IMR-90 (cell line): ENCODE results near the gene ATOSB. TPM values are rescaled to one million over a fixed set of nuclear protein-coding genes. Genes with fewer than 3 reads are reported as not detected.

Experiments
- ATAC-seq: fragments of 200-7000 bp; cut with Tn5 transposase; 2 replicates; pipeline ENCODE4 v1.9.1; 2020; ENCODE audit warnings: low read depth, mild to moderate bottlenecking, moderate library complexity
- BruUV-seq: library from RNA; stranded (reverse); fragments of 400-500 nt; replicated peaks from 2 replicates; lab custom pipeline; 2021; lab: Mats Ljungman, UMichigan
- CTCF ChIA-PET: fragments of 300-600 bp; formaldehyde crosslinking; extraction: SDS; loops from one replicate; lab custom pipeline; 2021; ENCODE audit warnings: antibody characterized with exemption; lab: Yijun Ruan, JAX
- POLR2A ChIA-PET: fragments of 300-600 bp; sonication (Branson Sonifier 250); formaldehyde crosslinking; loops from one replicate; lab custom pipeline; 2022; ENCODE audit warnings: antibody characterized with exemption; ENCODE audit not compliant: unreplicated experiment; lab: Charles Lee
- DNase-seq: peaks from one replicate; pipeline ENCODE4 v3.0.0; 2013
- H2AFZ ChIP-seq: replicated peaks from 2 replicates; pipeline ENCODE3; 2013; ENCODE audit warnings: low read length, mild to moderate bottlenecking; ENCODE audit not compliant: poor library complexity
- H2AK5ac ChIP-seq: 2 replicates; pipeline ENCODE4 v1.6.1; 2013; ENCODE audit warnings: low read depth, low read length, inconsistent platforms
- H2AK9ac ChIP-seq: replicated peaks from 2 replicates; pipeline ENCODE3; 2013; ENCODE audit warnings: mild to moderate bottlenecking, low read depth, low read length, moderate library complexity; ENCODE audit not compliant: poor library complexity
- H2BK120ac ChIP-seq: 2 replicates; pipeline ENCODE4 v1.6.1; 2013; ENCODE audit warnings: low read depth, low read length, inconsistent platforms
- H2BK15ac ChIP-seq: 3 replicates; pipeline ENCODE4 v1.6.1; 2013; ENCODE audit warnings: low read depth, low read length, inconsistent platforms
- H2BK20ac ChIP-seq: 2 replicates; pipeline ENCODE4 v1.6.1; 2013; ENCODE audit warnings: low read depth, mild to moderate bottlenecking, inconsistent platforms, low read length, moderate library complexity
- H2BK5ac ChIP-seq: 2 replicates; pipeline ENCODE4 v1.6.1; 2013; ENCODE audit warnings: mild to moderate bottlenecking, low read depth, low read length, inconsistent platforms; ENCODE audit not compliant: poor library complexity, severe bottlenecking
- H3K14ac ChIP-seq: replicated peaks from 2 replicates; pipeline ENCODE4 v1.6.1; 2013; ENCODE audit warnings: low read depth, low read length, inconsistent platforms
- H3K18ac ChIP-seq: 2 replicates; pipeline ENCODE4 v1.6.1; 2013; ENCODE audit warnings: low read depth, low read length, control low read depth
- H3K23ac ChIP-seq: 2 replicates; pipeline ENCODE4 v1.6.1; 2013; ENCODE audit warnings: low read depth, low read length, inconsistent platforms
- H3K27ac ChIP-seq: 2 replicates; pipeline ENCODE4 v1.5.1; 2013; ENCODE audit warnings: mild to moderate bottlenecking, control low read depth, low read length; ENCODE audit not compliant: insufficient read depth
- H3K27me3 ChIP-seq: 2 replicates; pipeline ENCODE4 v1.6.1; 2013; ENCODE audit warnings: low read length; ENCODE audit not compliant: control insufficient read depth, insufficient read depth
- H3K36me3 ChIP-seq: 2 replicates; pipeline ENCODE4 v1.6.1; 2013; ENCODE audit warnings: low read length, mixed read lengths; ENCODE audit not compliant: control insufficient read depth, insufficient read depth
- H3K4ac ChIP-seq: 2 replicates; pipeline ENCODE4 v1.6.1; 2013; ENCODE audit warnings: low read depth, low read length, inconsistent platforms
- H3K4me1 ChIP-seq: 2 replicates; pipeline ENCODE4 v1.6.1; 2013; ENCODE audit warnings: low read length, mixed read lengths; ENCODE audit not compliant: control insufficient read depth, insufficient read depth
- H3K4me2 ChIP-seq: 2 replicates; pipeline ENCODE4 v1.6.1; 2013; ENCODE audit warnings: low read depth, mild to moderate bottlenecking, control low read depth, low read length, moderate library complexity
- H3K4me3 ChIP-seq: 2 replicates; pipeline ENCODE4 v1.5.1; 2013; ENCODE audit warnings: low read depth, mild to moderate bottlenecking, control low read depth, low read length, moderate library complexity; ENCODE audit not compliant: insufficient read depth
- H3K56ac ChIP-seq: 2 replicates; pipeline ENCODE4 v1.6.1; 2013; ENCODE audit warnings: low read length, inconsistent platforms; ENCODE audit not compliant: insufficient read depth; ENCODE audit errors: extremely low read depth
- H3K79me1 ChIP-seq, 2 experiments: 2 replicates each; pipeline ENCODE4 v1.6.1; 2013; ENCODE audit warnings: low read length in 2 of 2, inconsistent platforms in 1 of 2, low read depth in 1 of 2
- H3K9ac ChIP-seq: 2 replicates; pipeline ENCODE4 v1.6.1; 2013; ENCODE audit warnings: low read depth, low read length, control low read depth
- H3K9me1 ChIP-seq: 2 replicates; pipeline ENCODE4 v1.6.1; 2013; ENCODE audit warnings: low read length, inconsistent platforms; ENCODE audit not compliant: insufficient read depth
- H3K9me3 ChIP-seq: 2 replicates; pipeline ENCODE4 v1.6.1; 2013; ENCODE audit warnings: low read length; ENCODE audit not compliant: control insufficient read depth, insufficient read depth
- H4K20me1 ChIP-seq: 2 replicates; pipeline ENCODE4 v1.6.1; 2013; ENCODE audit warnings: low read length, inconsistent platforms; ENCODE audit not compliant: insufficient read depth
- H4K5ac ChIP-seq: 2 replicates; pipeline ENCODE4 v1.6.1; 2013; ENCODE audit warnings: mild to moderate bottlenecking, low read depth, low read length, control low read depth
- H4K8ac ChIP-seq, 2 experiments: 2 replicates each; pipeline ENCODE4 v1.6.1; 2013; ENCODE audit warnings: low read depth in 2 of 2, low read length in 2 of 2, control low read depth in 1 of 2, inconsistent platforms in 1 of 2
- H4K91ac ChIP-seq: 2 replicates; pipeline ENCODE4 v1.6.1; 2013; ENCODE audit warnings: low read depth, low read length, inconsistent platforms; ENCODE audit not compliant: insufficient read depth
- CEBPB ChIP-seq: IDR thresholded peaks from 2 replicates; pipeline ENCODE4 v1.6.1; 2012; ENCODE audit warnings: low read depth, low read length, improper control_type of control experiment
- FOS ChIP-seq: fragments of 150-350 bp; IDR thresholded peaks from 2 replicates; pipeline ENCODE4 v1.6.1; 2016; ENCODE audit warnings: low read depth, low read length
- POLR2A ChIP-seq: IDR thresholded peaks from 2 replicates; pipeline ENCODE4 v1.6.1; 2012; ENCODE audit warnings: mild to moderate bottlenecking, low read depth, low read length
- RCOR1 ChIP-seq: IDR thresholded peaks from 2 replicates; pipeline ENCODE4 v1.6.1; 2012; ENCODE audit warnings: mild to moderate bottlenecking, low read length, improper control_type of control experiment; ENCODE audit not compliant: insufficient replicate concordance
- RFX5 ChIP-seq: IDR thresholded peaks from 2 replicates; pipeline ENCODE4 v1.8.0; 2012; ENCODE audit warnings: low read depth, mild to moderate bottlenecking, low read length, moderate library complexity
- WGBS, 2 experiments: methylation state at CpG; one replicate each; pipeline versions ENCODE4 v1.1.5 to v1.1.7; 2013; ENCODE audit warnings: missing lambda C conversion rate in 2 of 2; ENCODE audit not compliant: insufficient read length in 1 of 2; ENCODE audit errors: extremely low coverage in 2 of 2; 5-methylcytosine and 5-hydroxymethylcytosine counted together
- dilution Hi-C: fragments of 300-500 bp; cut with HindIII; formaldehyde crosslinking; loops from one replicate; pipeline ENCODE4 v1.14.3; 2018; ENCODE audit warnings: low sequenced_read_pairs; ENCODE audit not compliant: unreplicated experiment
- in situ Hi-C: fragments of 300-500 bp; cut with MboI; formaldehyde crosslinking; loops from 3 replicates; pipeline ENCODE4 v1.14.3; 2019; ENCODE audit warnings: low sequenced_read_pairs, inconsistent platforms, mixed read lengths
- intact Hi-C: fragments of 100-400 bp; cut with micrococcal nuclease; formaldehyde crosslinking; loops from 2 replicates; pipeline ENCODE4 v1.10.0; 2022
- polyA plus RNA-seq, 3 experiments: library from polyadenylated mRNA; depleted of rRNA; stranded (reverse); fragments of >200 nt; gene quantifications; 2 replicates each; pipeline ENCODE4 v1.2.3, GENCODE V29; 2012; ENCODE audit warnings: low replicate concordance in 1 of 3
- total RNA-seq: library from RNA; depleted of rRNA; stranded (reverse); fragments of >200 nt; gene quantifications from 2 replicates; pipeline ENCODE4 v1.2.3, GENCODE V29; 2012

Gene ATOSB
- total and polyA plus RNA-seq, 2 of the 4 experiments (the other 2 are of a cell fraction), result 12.0 to 40.2 TPM

DNA sequence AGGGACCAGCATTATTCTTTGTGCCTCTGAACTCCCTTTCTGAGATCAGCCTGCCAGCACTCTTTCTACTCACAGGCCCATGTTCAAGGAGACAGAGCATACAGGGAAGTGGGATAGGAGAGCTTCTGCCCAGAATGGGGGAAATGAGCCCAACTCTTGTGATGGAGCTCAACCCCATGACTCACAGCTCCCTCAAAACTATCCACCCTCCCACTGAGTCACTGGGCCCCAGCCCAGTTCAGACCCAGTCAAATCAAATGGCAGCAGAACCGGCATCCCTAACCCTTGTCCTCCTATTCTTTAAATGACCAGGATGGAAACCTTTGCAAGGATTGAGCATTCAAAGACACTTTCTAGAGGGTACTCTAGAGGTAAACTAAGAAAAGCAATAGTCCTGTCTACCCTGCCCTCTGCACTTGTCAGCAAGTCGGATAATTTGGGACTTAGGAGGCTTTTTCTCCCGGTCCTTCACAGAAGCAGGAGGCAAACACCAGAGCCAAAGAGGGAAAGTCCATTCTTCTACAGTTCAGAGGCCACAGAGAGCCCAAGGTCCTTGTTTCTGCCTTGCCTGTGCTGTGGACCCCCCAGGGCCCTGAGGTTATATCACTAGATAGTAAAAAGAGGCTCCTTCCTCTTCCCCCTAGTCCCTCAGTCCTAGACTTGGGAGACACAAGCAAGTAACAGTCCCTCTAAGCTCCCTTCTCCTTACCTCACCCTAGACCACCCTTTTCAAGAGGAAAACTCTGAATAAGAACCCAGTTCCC lies 3.2 kb downstream of the ATOSB start:
- intact Hi-C loops, result no loop called here
- no TSS peak for BruUV-seq
- peak overlapping the region; percentile 56; the same call in 1 of the 2 replicates for H3K23ac ChIP-seq
- no peak for ATAC-seq
- TF ChIP-seq FOS (peak; percentile 54), RCOR1 (no peak), CEBPB (no peak), POLR2A (peak; percentile 54; the same call in 1 of the 2 replicates), RFX5 (no peak)
- WGBS, 2 experiments, result no CpG with 5 or more reads among the region's 3 CpGs
- peak overlapping the region; percentile 92 for H3K4ac ChIP-seq
- peak overlapping the region; percentile 68 to 89 for H4K8ac ChIP-seq
- H2AFZ ChIP-seq, result peak overlapping the region; percentile 75
- in situ Hi-C loops, result no loop called here
- H2BK20ac ChIP-seq, result peak overlapping the region; percentile 75
- H3K36me3 ChIP-seq, result peaks cover 7% of the 10 kb centered on the region; the same call in 1 of the 2 replicates
- peak overlapping the region; percentile 76; the same call in 1 of the 3 replicates for H2BK15ac ChIP-seq
- H3K4me3 ChIP-seq, result no peak overlapping the region
- H2BK5ac ChIP-seq, result peak overlapping the region; percentile 81
- H2BK120ac ChIP-seq, result peak overlapping the region; percentile 89
- H3K27me3 ChIP-seq, result no peaks in the 10 kb centered on the region
- H3K27ac ChIP-seq, result peak overlapping the region; percentile 85
- H3K79me1 ChIP-seq, result peaks cover 25 to 60% of the 10 kb centered on the region in 2 experiments; a peak in 3 of 4 replicates
- peak overlapping the region; percentile 63 for H4K5ac ChIP-seq
- H3K9ac ChIP-seq, result peak overlapping the region; percentile 55; the same call in 1 of the 2 replicates
- dilution Hi-C loops, result no loop called here
- H4K91ac ChIP-seq, result peak overlapping the region; percentile 92
- peak overlapping the region; percentile 55; the same call in 1 of the 2 replicates for H3K18ac ChIP-seq
- no peaks in the 10 kb centered on the region for H3K9me3 ChIP-seq
- H2AK5ac ChIP-seq, result peak overlapping the region; percentile 76
- CTCF ChIA-PET, result interaction anchor here (0.6 to 1.1 kb wide), 2 partner anchors 118 to 491 kb away, joined by 3 to 4 read pairs; no protein-coding TSS in a partner anchor
- H3K56ac ChIP-seq, result peak overlapping the region; percentile 84; the same call in 1 of the 2 replicates
- POLR2A ChIA-PET, result interaction anchor here (0.5 kb wide), 1 partner anchor 496 kb away, joined by 4 read pairs; no protein-coding TSS in a partner anchor
- H3K4me2 ChIP-seq, result peak overlapping the region; percentile 69
- peaks cover 23% of the 10 kb centered on the region for H3K4me1 ChIP-seq
- H4K20me1 ChIP-seq, result peaks cover 17% of the 10 kb centered on the region; the same call in 1 of the 2 replicates
- H2AK9ac ChIP-seq, result peak overlapping the region; percentile 90
- DNase-seq, result peak; percentile 64
- peaks cover 17% of the 10 kb centered on the region for H3K9me1 ChIP-seq
- peak overlapping the region; percentile 82 for H3K14ac ChIP-seq
